HT-29 (cell line): Measurements from ENCODE around the gene SPDYE8. TPM values are rescaled to one million over a fixed set of nuclear protein-coding genes. Genes with fewer than 3 reads are reported as not detected.
"Not testable (repeated sequence)": the region's sequence is repeated elsewhere in the genome, so short reads cannot be mapped to it uniquely, and the experiment has no call there.

Experiments used
- DNase-seq: peaks from one replicate; pipeline ENCODE4 v3.0.0-alpha.2; 2015; ENCODE audit warnings: low spot score
- small RNA-seq: library from RNA; depleted of rRNA; stranded (forward); fragments of <200 nt; gene quantifications from one replicate; pipeline ENCODE3, GENCODE V24; 2014
- total RNA-seq: library from RNA; depleted of rRNA; stranded (reverse); fragments of >200 nt; shearing (Covaris generic); gene quantifications from 2 replicates; pipeline ENCODE4 v1.2.3, GENCODE V29; 2014; rRNA removed

The SPDYE8 gene
- not detected in 2 replicates for total RNA-seq

GRCh38 chr7:73029666-73030065, at the start of gene SPDYE8:
Gene SPDYE8, minus strand, starts transcription at chr7:73029766. Its CDS starts 1,800 bp downstream, at chr7:73027966.
- not testable (repeated sequence) for DNase-seq

DNA sequence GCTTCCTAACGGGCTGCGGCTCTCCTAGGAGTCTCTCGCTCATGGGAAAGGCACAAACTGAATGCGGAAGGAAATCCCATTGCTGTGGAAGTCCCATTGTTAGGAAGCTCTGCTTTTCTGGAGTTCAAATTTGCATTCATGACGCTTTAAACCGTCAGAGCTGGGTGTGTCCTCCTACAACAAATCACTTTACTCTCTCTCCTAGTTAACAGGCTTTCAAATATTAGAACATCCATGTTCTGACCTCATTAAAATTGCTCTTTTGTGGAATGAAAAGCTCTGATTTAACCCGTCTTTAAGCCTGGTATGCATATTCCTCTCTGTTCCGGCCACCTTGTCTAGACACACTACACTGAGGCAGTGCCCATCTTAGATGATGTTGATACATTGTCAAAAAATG, 28.2 kb upstream of the SPDYE8 start, which contains the start of gene SPDYE11:
TSS of gene SPDYE11 (minus strand) at position 101 of the 400 bp plus-strand sequence. CDS start 1,800 bp downstream, outside the sequence.
- not testable (repeated sequence) for DNase-seq

DNA sequence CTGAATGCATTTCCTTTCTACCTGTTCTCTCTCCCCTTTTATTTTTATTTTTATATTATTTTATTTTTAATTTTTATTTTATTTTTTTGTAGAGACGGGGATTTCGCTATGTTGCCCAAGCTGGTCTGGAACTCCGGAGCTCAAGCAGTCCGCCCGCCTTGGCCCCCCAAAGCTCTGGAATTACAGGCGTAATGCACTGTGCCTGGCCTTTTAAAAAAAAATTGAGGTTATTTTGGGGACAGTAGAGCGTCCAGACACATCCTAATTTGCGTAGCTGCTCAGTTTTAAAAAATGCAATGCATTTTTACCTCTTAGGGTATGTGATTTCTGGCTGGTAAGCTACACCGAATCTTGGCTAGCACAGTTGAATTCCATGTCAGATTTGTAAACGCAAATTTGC, 23.1 kb downstream of the SPDYE8 start:
- not testable (repeated sequence) for DNase-seq

GRCh38 chr7:73005693-73006447, 23.7 kb downstream of the SPDYE8 start:
- DNase-seq = not testable (repeated sequence)

DNA sequence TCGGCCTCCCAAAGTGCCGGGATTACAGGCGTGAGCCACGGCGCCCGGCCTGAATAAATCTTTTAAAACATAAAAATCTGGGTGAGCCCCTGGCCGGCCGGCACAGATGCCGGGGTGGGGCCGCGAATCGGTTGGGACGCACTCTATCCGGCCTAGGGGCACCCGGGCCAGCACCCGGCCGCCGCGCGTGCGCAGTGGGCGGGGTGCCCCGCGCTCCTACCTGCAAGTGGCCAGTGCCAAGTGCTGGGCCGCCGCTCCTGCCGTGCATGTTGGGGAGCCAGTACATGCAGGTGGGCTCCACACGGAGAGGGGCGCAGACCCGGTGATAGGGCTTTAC, 24.2 kb downstream of the SPDYE8 start:
- not testable (repeated sequence) for DNase-seq

- not testable (repeated sequence) for DNase-seq
Measured at GRCh38 chr7:72997887-72998468, 31.6 kb downstream of the SPDYE8 start.

GRCh38 chr7:72997447-72997846, 32.1 kb downstream of the SPDYE8 start:
- DNase-seq = not testable (repeated sequence)

DNA sequence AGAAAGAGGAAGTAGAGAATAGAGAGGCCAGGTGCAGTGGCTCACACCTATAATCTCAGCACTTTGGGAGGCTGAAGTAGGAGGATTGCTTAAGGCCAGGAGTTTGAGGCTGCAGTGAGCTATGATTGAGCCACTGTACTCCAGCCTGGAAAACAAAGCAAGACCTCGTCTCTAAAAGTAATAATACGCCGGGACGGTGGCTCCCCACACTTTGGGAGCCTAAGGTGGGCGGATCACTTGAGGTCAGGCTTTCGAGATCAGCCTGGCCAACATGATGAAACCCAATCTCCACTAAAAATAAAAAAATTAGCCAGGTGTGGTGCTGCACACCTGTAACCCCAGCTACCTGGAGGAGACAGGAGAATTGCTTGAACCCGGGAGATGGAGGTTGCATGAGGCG, 34.1 kb downstream of the SPDYE8 start:
- not testable (repeated sequence) for DNase-seq

- DNase-seq = not testable (repeated sequence)
Measured at GRCh38 chr7:72990146-72990913, 39.2 kb downstream of the SPDYE8 start.

- not testable (repeated sequence) for DNase-seq
Measured at GRCh38 chr7:72982084-72982483, 47.5 kb downstream of the SPDYE8 start.

GRCh38 chr7:72980382-72980781, 49.2 kb downstream of the SPDYE8 start:
- not testable (repeated sequence) for DNase-seq

GRCh38 chr7:72976434-72976833, 53.1 kb downstream of the SPDYE8 start:
- not testable (repeated sequence) for DNase-seq

DNA sequence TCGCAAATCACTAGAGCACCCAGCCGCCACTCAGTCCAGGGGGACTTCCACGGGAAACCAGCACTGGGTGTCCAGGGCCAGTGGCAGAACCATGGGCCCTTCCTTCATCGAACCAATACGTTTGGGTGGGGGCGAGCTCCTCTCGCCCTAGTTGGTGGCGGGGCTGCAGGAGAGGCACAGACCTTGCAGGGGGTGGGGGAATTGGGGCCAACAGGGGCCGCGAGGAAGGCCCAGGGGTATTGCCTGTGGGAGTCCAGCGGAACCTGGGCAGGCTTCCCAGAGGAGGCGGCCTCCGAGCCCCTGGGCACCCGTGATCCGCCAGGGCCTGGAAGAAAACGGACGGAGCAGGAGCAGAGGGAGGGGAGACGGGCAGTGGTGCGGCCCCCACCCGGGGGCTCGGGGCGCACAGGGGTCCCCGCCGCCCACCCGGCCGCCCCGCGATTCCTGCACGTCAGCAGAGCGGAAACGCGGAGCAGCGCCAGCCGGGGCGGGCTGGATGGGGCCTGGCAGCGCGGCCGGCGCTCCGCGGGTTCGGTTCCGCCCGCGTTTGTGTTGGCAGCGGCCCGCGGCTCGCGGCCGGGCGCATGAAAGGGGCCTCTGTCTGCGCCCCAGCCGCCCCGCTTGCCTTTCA, 53.8 kb downstream of the SPDYE8 start:
- DNase-seq = not testable (repeated sequence)

DNA sequence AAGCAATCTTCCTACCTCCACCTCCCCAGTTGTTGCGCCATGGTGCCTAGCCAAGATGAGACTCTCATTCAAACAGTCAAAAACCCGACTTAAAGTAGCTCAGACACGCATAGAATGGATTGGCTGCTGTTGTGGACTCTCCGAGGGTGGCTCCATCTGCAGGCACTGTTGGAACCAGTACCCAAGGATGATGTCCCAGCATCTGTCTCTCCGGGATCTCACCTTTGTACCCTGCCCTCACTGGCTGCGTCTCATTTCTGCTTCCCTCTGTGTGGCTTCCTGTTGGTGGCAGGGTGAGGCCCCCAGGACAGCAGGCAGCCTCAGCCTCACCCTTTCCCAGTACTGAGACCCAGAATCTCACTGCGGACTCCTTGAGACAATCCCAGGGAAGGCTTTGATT, 54.8 kb downstream of the SPDYE8 start:
- not testable (repeated sequence) for DNase-seq

DNA sequence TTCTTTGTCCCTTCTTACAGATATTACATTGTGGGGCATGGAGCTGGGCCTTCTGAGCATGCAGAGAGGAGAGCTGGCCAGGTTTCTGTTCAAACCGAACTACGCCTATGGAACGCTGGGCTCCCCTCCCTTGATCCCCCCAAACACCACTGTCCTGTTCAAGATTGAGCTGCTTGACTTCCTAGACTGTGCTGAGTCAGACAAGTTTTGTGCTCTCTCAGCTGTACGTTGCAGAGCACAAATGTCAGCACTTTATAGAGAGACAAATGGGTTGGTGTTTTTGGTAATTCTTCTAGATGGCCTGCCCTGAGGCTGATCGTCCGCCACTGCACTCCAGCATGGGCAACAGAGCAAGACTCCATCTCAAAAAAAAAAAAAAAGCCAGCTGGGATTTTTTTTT, 58.1 kb downstream of the SPDYE8 start:
- not testable (repeated sequence) for DNase-seq

Small RNAs within 50 kb of the gene (small RNA-seq; reads per million reads assigned to genes)
- not detected for gene RF00019

Other genes starting within 250 kb of the SPDYE8 start
- gene TYW1B, start 201.6 kb downstream of the SPDYE8 start, total RNA-seq = 1.5 and 2.5 TPM in 2 replicates
- 17.5 and 18.7 TPM in 2 replicates for gene POM121, start 104.7 kb downstream of the SPDYE8 start, total RNA-seq
- not detected in 2 replicates for gene TRIM74, start 60.3 kb downstream of the SPDYE8 start, total RNA-seq
- gene SPDYE11, start 28.1 kb upstream of the SPDYE8 start, total RNA-seq = not detected in 2 replicates
- not detected in 2 replicates for gene SPDYE9, start 56.3 kb upstream of the SPDYE8 start, total RNA-seq